ENCODE results near the gene MXD3. TPM values are rescaled to one million over a fixed set of nuclear protein-coding genes. Genes with fewer than 3 reads are reported as not detected.
A peak's percentile ranks its signal among the peaks of the same experiment; 100 is the strongest.

Gene MXD3
- total and polyA plus RNA-seq, 10 of the 15 experiments (the other 5 are each of a cell fraction or from before 2014, with no cell fraction given): 0.24 to 29.8 (median 13.5) TPM

- TF ChIP-seq, protein P1, sequence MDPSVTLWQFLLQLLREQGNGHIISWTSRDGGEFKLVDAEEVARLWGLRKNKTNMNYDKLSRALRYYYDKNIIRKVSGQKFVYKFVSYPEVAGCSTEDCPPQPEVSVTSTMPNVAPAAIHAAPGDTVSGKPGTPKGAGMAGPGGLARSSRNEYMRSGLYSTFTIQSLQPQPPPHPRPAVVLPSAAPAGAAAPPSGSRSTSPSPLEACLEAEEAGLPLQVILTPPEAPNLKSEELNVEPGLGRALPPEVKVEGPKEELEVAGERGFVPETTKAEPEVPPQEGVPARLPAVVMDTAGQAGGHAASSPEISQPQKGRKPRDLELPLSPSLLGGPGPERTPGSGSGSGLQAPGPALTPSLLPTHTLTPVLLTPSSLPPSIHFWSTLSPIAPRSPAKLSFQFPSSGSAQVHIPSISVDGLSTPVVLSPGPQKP (IDR thresholded peaks at IDR 0.05; ENCODE audit: low read depth, low read length): peak; percentile 91
- TF ChIP-seq RCOR1 (conservative IDR thresholded peaks at IDR 0.05; ENCODE audit: low read depth, low read length): no peak
- TF ChIP-seq CBFB (IDR thresholded peaks at IDR 0.05; ENCODE audit: low read depth): peak; percentile 76; the same call in 1 of the 2 replicates
- TF ChIP-seq, protein P2, sequence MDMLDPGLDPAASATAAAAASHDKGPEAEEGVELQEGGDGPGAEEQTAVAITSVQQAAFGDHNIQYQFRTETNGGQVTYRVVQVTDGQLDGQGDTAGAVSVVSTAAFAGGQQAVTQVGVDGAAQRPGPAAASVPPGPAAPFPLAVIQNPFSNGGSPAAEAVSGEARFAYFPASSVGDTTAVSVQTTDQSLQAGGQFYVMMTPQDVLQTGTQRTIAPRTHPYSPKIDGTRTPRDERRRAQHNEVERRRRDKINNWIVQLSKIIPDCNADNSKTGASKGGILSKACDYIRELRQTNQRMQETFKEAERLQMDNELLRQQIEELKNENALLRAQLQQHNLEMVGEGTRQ (IDR thresholded peaks at IDR 0.05; ENCODE audit: borderline replicate concordance, low read depth, low read length): no peak
- no peak for TF ChIP-seq ZNF622 (IDR thresholded peaks at IDR 0.05)
- TF ChIP-seq, protein P3, sequence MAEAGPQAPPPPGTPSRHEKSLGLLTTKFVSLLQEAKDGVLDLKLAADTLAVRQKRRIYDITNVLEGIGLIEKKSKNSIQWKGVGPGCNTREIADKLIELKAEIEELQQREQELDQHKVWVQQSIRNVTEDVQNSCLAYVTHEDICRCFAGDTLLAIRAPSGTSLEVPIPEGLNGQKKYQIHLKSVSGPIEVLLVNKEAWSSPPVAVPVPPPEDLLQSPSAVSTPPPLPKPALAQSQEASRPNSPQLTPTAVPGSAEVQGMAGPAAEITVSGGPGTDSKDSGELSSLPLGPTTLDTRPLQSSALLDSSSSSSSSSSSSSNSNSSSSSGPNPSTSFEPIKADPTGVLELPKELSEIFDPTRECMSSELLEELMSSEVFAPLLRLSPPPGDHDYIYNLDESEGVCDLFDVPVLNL (IDR thresholded peaks at IDR 0.05; ENCODE audit: low read depth, low read length): peak; percentile 50; the same call in 1 of the 2 replicates
- peak; percentile 87 for TF ChIP-seq SIX5 (IDR thresholded peaks at IDR 0.05; ENCODE audit: low read depth, low read length, severe bottlenecking)
- peak; percentile 92 for TF ChIP-seq FOS (IDR thresholded peaks at IDR 0.05; ENCODE audit: borderline replicate concordance, extremely low read depth, insufficient read length)
- 0 out of 2 replicates have a peak, but pooled peaks have one; percentile 12 for TF ChIP-seq TCF3 (IDR thresholded peaks at IDR 0.05; ENCODE audit: borderline replicate concordance, insufficient read depth, low read depth, low read length)
- TF ChIP-seq BCLAF1 (IDR thresholded peaks at IDR 0.05): no peak
- TF ChIP-seq, protein P4, sequence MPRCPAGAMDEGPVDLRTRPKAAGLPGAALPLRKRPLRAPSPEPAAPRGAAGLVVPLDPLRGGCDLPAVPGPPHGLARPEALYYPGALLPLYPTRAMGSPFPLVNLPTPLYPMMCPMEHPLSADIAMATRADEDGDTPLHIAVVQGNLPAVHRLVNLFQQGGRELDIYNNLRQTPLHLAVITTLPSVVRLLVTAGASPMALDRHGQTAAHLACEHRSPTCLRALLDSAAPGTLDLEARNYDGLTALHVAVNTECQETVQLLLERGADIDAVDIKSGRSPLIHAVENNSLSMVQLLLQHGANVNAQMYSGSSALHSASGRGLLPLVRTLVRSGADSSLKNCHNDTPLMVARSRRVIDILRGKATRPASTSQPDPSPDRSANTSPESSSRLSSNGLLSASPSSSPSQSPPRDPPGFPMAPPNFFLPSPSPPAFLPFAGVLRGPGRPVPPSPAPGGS (IDR thresholded peaks at IDR 0.05; ENCODE audit: borderline replicate concordance, insufficient read depth, low read depth, low read length, poor library complexity, severe bottlenecking): no peak
- TF ChIP-seq MEF2A (IDR thresholded peaks at IDR 0.05; ENCODE audit: insufficient read depth, low read depth, low read length): no peak
- TF ChIP-seq, protein P5, sequence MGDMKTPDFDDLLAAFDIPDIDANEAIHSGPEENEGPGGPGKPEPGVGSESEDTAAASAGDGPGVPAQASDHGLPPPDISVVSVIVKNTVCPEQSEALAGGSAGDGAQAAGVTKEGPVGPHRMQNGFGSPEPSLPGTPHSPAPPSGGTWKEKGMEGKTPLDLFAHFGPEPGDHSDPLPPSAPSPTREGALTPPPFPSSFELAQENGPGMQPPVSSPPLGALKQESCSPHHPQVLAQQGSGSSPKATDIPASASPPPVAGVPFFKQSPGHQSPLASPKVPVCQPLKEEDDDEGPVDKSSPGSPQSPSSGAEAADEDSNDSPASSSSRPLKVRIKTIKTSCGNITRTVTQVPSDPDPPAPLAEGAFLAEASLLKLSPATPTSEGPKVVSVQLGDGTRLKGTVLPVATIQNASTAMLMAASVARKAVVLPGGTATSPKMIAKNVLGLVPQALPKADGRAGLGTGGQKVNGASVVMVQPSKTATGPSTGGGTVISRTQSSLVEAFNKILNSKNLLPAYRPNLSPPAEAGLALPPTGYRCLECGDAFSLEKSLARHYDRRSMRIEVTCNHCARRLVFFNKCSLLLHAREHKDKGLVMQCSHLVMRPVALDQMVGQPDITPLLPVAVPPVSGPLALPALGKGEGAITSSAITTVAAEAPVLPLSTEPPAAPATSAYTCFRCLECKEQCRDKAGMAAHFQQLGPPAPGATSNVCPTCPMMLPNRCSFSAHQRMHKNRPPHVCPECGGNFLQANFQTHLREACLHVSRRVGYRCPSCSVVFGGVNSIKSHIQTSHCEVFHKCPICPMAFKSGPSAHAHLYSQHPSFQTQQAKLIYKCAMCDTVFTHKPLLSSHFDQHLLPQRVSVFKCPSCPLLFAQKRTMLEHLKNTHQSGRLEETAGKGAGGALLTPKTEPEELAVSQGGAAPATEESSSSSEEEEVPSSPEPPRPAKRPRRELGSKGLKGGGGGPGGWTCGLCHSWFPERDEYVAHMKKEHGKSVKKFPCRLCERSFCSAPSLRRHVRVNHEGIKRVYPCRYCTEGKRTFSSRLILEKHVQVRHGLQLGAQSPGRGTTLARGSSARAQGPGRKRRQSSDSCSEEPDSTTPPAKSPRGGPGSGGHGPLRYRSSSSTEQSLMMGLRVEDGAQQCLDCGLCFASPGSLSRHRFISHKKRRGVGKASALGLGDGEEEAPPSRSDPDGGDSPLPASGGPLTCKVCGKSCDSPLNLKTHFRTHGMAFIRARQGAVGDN (IDR thresholded peaks at IDR 0.05): no peak
- TF ChIP-seq NBN (IDR thresholded peaks at IDR 0.05): peak; percentile 94
These were observed 40.0 kb upstream of the MXD3 start, which contains the start of gene LMAN2 (continued) for GRCh38 chr5:177351392-177352329.

All from GM12878 (cell line).